ENCODE results near the gene TSHZ2. TPM values are rescaled to one million over a fixed set of nuclear protein-coding genes. Genes with fewer than 3 reads are reported as not detected.
A peak's percentile ranks its signal among the peaks of the same experiment; 100 is the strongest.

TSHZ2 gene
- total RNA-seq, 1 donor from 2014 or later, result 1.6 TPM

- TF ChIP-seq CTCF (IDR thresholded peaks at IDR 0.05; ENCODE audit: insufficient read depth, low read length, severe bottlenecking), result no peak
- no peak for FAIRE-seq
- H3K27me3 ChIP-seq (ENCODE audit: control insufficient read depth, insufficient read depth, low read length), result no peaks in the 10 kb centered on the region
- H3K4me3 ChIP-seq (ENCODE audit: low read depth, low read length), result no peak overlapping the region
- no peaks in the 10 kb centered on the region for H3K36me3 ChIP-seq (ENCODE audit: control insufficient read depth, insufficient read depth, low read length)
- DNase-seq (ENCODE audit: low read depth), result no peak
Observed at GRCh38 chr20:53403029-53403428, 430.9 kb downstream of the TSHZ2 start.

- H3K27me3 ChIP-seq (ENCODE audit: control insufficient read depth, insufficient read depth, low read length), result no peaks in the 10 kb centered on the region
- DNase-seq (ENCODE audit: low read depth) (no peak), FAIRE-seq (no peak)
- H3K36me3 ChIP-seq (ENCODE audit: control insufficient read depth, insufficient read depth, low read length), result no peaks in the 10 kb centered on the region
- H3K4me3 ChIP-seq (ENCODE audit: low read depth, low read length), result no peak overlapping the region
- no peak for TF ChIP-seq CTCF (IDR thresholded peaks at IDR 0.05; ENCODE audit: insufficient read depth, low read length, severe bottlenecking)
Observed at GRCh38 chr20:53405139-53405538, 433.0 kb downstream of the TSHZ2 start.

GRCh38 chr20:53406580-53406979 is 434.4 kb downstream of the TSHZ2 start:
- no peaks in the 10 kb centered on the region for H3K27me3 ChIP-seq (ENCODE audit: control insufficient read depth, insufficient read depth, low read length)
- FAIRE-seq (no peak), DNase-seq (ENCODE audit: low read depth) (no peak)
- H3K4me3 ChIP-seq (ENCODE audit: low read depth, low read length), result no peak overlapping the region
- TF ChIP-seq CTCF (IDR thresholded peaks at IDR 0.05; ENCODE audit: insufficient read depth, low read length, severe bottlenecking), result no peak
- H3K36me3 ChIP-seq (ENCODE audit: control insufficient read depth, insufficient read depth, low read length), result no peaks in the 10 kb centered on the region

GRCh38 chr20:53408691-53409446 is 436.7 kb downstream of the TSHZ2 start:
- no peak for DNase-seq (ENCODE audit: low read depth)
- Histone ChIP-seq H3K27me3 (ENCODE audit: control insufficient read depth, insufficient read depth, low read length) (no peaks in the 10 kb centered on the region), H3K36me3 (ENCODE audit: control insufficient read depth, insufficient read depth, low read length) (no peaks in the 10 kb centered on the region), H3K4me3 (ENCODE audit: low read depth, low read length) (no peak overlapping the region)
- TF ChIP-seq CTCF (IDR thresholded peaks at IDR 0.05; ENCODE audit: insufficient read depth, low read length, severe bottlenecking), result no peak
- peak; percentile 66 for FAIRE-seq

GRCh38 chr20:53409447-53409717 is 437.2 kb downstream of the TSHZ2 start:
- FAIRE-seq, result no peak
- Histone ChIP-seq H3K4me3 (ENCODE audit: low read depth, low read length) (no peak overlapping the region), H3K36me3 (ENCODE audit: control insufficient read depth, insufficient read depth, low read length) (no peaks in the 10 kb centered on the region), H3K27me3 (ENCODE audit: control insufficient read depth, insufficient read depth, low read length) (no peaks in the 10 kb centered on the region)
- no peak for DNase-seq (ENCODE audit: low read depth)
- no peak for TF ChIP-seq CTCF (IDR thresholded peaks at IDR 0.05; ENCODE audit: insufficient read depth, low read length, severe bottlenecking)

- Histone ChIP-seq H3K36me3 (ENCODE audit: control insufficient read depth, insufficient read depth, low read length) (no peaks in the 10 kb centered on the region), H3K4me3 (ENCODE audit: low read depth, low read length) (no peak overlapping the region), H3K27me3 (ENCODE audit: control insufficient read depth, insufficient read depth, low read length) (no peaks in the 10 kb centered on the region)
- DNase-seq (ENCODE audit: low read depth) (no peak), FAIRE-seq (peak; percentile 18)
- TF ChIP-seq CTCF (IDR thresholded peaks at IDR 0.05; ENCODE audit: insufficient read depth, low read length, severe bottlenecking), result no peak
Observed at GRCh38 chr20:53411129-53411528, 439.0 kb downstream of the TSHZ2 start.
